ENCODE measurements around the gene PPP1R16B. TPM values are rescaled to one million over a fixed set of nuclear protein-coding genes. Genes with fewer than 3 reads are reported as not detected.

The PPP1R16B gene
- total RNA-seq, 1 donor from 2014 or later: 6.4 TPM

- H3K4me1 ChIP-seq: peaks cover 34% of the 10 kb centered on the region
- H3K9me3 ChIP-seq: no peaks in the 10 kb centered on the region
- peak overlapping the region; percentile 51 to 55 for H3K4me3 ChIP-seq
- no peaks in the 10 kb centered on the region for H3K36me3 ChIP-seq
- intact Hi-C loops (cut with DNase I): no loop called here
- no peak for DNase-seq (ENCODE audit: extremely low spot score in 2 of 2)
- no peak for TF ChIP-seq CTCF (IDR thresholded peaks at IDR 0.05)
- no peak for TF ChIP-seq POLR2A (IDR thresholded peaks at IDR 0.05)
- TF ChIP-seq POLR2AphosphoS5 (IDR thresholded peaks at IDR 0.05; ENCODE audit: insufficient read depth in 1 of 2, low read depth in 1 of 2): no peak
- peaks cover 3% of the 10 kb centered on the region for H3K27me3 ChIP-seq
- peak overlapping the region; percentile 54 for H3K27ac ChIP-seq
Measured at GRCh38 chr20:38805958-38806854, 709 bp downstream of the PPP1R16B start.

- H3K36me3 ChIP-seq: no peaks in the 10 kb centered on the region
- peak overlapping the region; percentile 54 for H3K27ac ChIP-seq
- peaks cover 3% of the 10 kb centered on the region for H3K27me3 ChIP-seq
- H3K4me1 ChIP-seq: peaks cover 34% of the 10 kb centered on the region
- TF ChIP-seq POLR2AphosphoS5 (IDR thresholded peaks at IDR 0.05; ENCODE audit: insufficient read depth in 1 of 2, low read depth in 1 of 2) (no peak), POLR2A (IDR thresholded peaks at IDR 0.05) (no peak), CTCF (IDR thresholded peaks at IDR 0.05) (no peak)
- no peaks in the 10 kb centered on the region for H3K9me3 ChIP-seq
- H3K4me3 ChIP-seq: peak overlapping the region; percentile 51 to 55
- intact Hi-C loops (cut with DNase I): no loop called here
- DNase-seq (ENCODE audit: extremely low spot score in 2 of 2): no peak
Measured at GRCh38 chr20:38806855-38807655, 1.6 kb downstream of the PPP1R16B start.

- no peak for TF ChIP-seq POLR2AphosphoS5 (IDR thresholded peaks at IDR 0.05; ENCODE audit: insufficient read depth in 1 of 2, low read depth in 1 of 2)
- TF ChIP-seq CTCF (IDR thresholded peaks at IDR 0.05): no peak
- TF ChIP-seq POLR2A (IDR thresholded peaks at IDR 0.05): no peak
- intact Hi-C loops (cut with DNase I): no loop called here
- Histone ChIP-seq H3K27me3 (peaks cover 3% of the 10 kb centered on the region), H3K4me1 (peaks cover 34% of the 10 kb centered on the region), H3K36me3 (no peaks in the 10 kb centered on the region), H3K27ac (no peak overlapping the region), H3K9me3 (no peaks in the 10 kb centered on the region), H3K4me3 (no peak overlapping the region)
- DNase-seq (ENCODE audit: extremely low spot score in 2 of 2): no peak
Measured at GRCh38 chr20:38809942-38810341, 4.4 kb downstream of the PPP1R16B start.

- DNase-seq (ENCODE audit: extremely low spot score in 2 of 2): no peak
- H3K27ac ChIP-seq: no peak overlapping the region
- intact Hi-C loops (cut with DNase I): no loop called here
- no peak overlapping the region for H3K4me3 ChIP-seq
- no peak for TF ChIP-seq POLR2AphosphoS5 (IDR thresholded peaks at IDR 0.05; ENCODE audit: insufficient read depth in 1 of 2, low read depth in 1 of 2)
- no peak for TF ChIP-seq CTCF (IDR thresholded peaks at IDR 0.05)
- TF ChIP-seq POLR2A (IDR thresholded peaks at IDR 0.05): no peak
- no peaks in the 10 kb centered on the region for H3K36me3 ChIP-seq
- H3K27me3 ChIP-seq: peaks cover 3% of the 10 kb centered on the region
- peaks cover 23% of the 10 kb centered on the region for H3K4me1 ChIP-seq
- H3K9me3 ChIP-seq: no peaks in the 10 kb centered on the region
Measured at GRCh38 chr20:38810926-38811630, 5.6 kb downstream of the PPP1R16B start.

All from vagina (tissue), 2 donors.